Uterus (tissue), 2 donors: ENCODE measurements around the gene ELF4.

Source experiments
- CTCF ChIP-seq, 4 experiments: fragments of 200-600 bp in 2 of 4; fragments of 450-650 bp in 2 of 4; sonication (generic) in 2 of 4; IDR thresholded peaks; one replicate each; pipeline ENCODE4 v1.5.1; 2016 to 2019; ENCODE audit warnings: antibody characterized with exemption in 4 of 4, mild to moderate bottlenecking in 2 of 4, moderate library complexity in 1 of 4
- POLR2A ChIP-seq, 2 donors: fragments of 450-650 bp; IDR thresholded peaks; one replicate each; pipeline ENCODE4 v1.6.1; 2016; ENCODE audit warnings: antibody characterized with exemption in 2 of 2, mild to moderate bottlenecking in 1 of 2, moderate library complexity in 1 of 2

- TF ChIP-seq CTCF (IDR thresholded peaks at IDR 0.05) = no peak
- TF ChIP-seq POLR2A (IDR thresholded peaks at IDR 0.05) = no peak
Measured at GRCh38 chrX:130020661-130021324, 89.5 kb downstream of the ELF4 start.
